ENCODE data around the gene UCKL1.
"Not testable (repeated sequence)": the region's sequence is repeated elsewhere in the genome, so short reads cannot be mapped to it uniquely, and the experiment has no call there.

Gene UCKL1

GRCh38 chr20:63917811-63918210 lies 38.4 kb downstream of the UCKL1 start:
- no peak for DNase-seq

DNA sequence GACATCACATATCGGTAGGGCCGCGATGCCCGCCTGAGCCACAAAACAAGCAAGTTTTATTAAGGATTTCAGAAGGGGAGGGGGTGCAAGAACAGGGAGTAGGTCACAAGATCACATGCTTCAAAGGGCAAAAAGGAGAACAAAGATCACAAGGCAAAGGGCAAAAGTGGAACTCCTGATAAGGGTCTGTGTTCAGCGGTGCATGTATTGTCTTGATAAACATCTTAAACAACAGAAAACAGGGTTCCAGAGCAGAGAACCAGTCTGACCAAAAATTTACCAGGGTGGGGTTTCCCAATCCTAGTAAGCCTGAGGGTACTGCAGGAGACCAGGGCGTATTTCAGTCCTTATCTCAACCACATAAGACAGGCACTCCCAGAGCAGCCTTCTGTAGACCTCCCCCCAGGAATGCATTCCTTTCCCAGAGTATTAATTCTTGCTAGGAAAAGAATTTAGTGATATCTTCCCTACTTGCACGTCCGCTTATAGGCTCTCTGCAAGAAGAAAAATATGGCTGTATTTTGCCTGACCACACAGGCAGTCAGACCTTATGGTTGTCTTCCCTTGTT lies 39.8 kb downstream of the UCKL1 start:
- not testable (repeated sequence) for DNase-seq

GRCh38 chr20:63915471-63915870 lies 40.7 kb downstream of the UCKL1 start:
- no peak for DNase-seq

- DNase-seq, result no peak
These were observed 42.4 kb downstream of the UCKL1 start for GRCh38 chr20:63913768-63914167.

DNA sequence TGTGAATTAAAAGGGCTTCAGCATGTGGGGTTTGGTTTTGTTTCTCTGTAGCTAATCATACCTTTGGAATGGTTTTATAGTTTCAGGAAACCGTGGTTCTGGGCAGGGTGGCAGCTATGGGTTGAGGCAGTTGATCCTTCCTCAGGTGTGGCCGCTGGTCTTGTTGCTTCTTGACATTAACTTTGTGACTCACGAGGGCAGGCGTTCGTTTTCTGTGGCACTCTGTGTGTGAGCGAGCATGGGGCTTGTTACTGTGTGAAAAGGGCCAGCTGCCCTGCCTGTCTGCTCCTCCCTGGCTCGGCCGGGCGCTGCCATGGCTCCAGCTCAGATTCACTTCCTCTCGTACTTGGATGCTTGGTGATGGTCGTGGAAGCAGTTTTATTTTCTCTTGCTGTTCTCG lies 45.0 kb downstream of the UCKL1 start:
- no peak for DNase-seq

- DNase-seq, result no peak
These were observed 48.1 kb downstream of the UCKL1 start for GRCh38 chr20:63908008-63908682.

GRCh38 chr20:63903796-63904561 lies 52.2 kb downstream of the UCKL1 start:
- DNase-seq, result no peak

DNA sequence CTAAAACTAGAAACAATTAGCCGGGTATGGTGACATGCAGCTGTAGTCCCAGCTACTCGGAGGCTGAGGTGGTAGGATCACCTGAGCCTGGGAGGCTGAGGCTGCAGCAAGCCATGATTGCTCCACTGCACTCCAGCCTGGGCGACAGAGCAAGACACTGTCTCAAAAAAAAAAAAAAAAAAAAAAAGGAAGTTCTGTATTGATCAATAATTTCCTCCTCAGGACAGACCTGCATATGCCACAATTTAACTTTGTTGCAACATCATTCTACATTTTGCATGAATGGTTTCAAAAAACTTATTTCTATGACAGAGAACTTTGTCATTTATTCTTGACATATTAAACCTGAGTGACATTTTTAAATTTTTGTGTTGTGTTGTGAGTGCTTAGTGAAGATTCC lies 55.8 kb downstream of the UCKL1 start:
- DNase-seq, result no peak

- no peak for DNase-seq
These were observed 57.2 kb downstream of the UCKL1 start for GRCh38 chr20:63898882-63899558.

DNA sequence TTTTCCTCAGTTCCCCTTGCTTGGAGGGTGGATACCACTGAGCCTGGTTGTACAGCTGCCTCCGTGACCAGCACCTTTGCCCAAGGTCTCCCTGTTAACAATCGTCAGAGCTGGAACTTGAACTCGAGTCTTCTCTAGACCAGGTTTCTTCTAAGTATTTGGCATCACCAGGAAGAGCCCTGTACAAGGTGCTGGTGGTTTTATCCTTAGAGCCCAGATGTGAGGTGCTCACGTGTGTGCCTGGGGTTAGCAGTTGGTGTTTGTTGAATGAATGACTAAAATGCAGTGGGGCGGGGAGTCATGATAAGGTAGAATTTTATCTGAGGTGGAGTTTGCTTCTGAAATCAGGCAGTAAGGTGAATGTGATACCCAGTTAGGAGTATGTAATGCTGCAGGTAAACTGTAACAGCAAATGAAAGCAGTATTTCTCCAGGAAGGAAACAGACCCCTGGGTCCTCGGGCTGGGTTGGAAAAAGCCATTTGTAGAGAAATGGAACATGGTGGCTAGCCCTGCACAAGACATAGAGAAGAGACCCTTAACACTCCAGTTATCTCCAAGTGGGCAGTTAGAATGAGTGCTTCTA lies 58.1 kb downstream of the UCKL1 start:
- no peak for DNase-seq

DNA sequence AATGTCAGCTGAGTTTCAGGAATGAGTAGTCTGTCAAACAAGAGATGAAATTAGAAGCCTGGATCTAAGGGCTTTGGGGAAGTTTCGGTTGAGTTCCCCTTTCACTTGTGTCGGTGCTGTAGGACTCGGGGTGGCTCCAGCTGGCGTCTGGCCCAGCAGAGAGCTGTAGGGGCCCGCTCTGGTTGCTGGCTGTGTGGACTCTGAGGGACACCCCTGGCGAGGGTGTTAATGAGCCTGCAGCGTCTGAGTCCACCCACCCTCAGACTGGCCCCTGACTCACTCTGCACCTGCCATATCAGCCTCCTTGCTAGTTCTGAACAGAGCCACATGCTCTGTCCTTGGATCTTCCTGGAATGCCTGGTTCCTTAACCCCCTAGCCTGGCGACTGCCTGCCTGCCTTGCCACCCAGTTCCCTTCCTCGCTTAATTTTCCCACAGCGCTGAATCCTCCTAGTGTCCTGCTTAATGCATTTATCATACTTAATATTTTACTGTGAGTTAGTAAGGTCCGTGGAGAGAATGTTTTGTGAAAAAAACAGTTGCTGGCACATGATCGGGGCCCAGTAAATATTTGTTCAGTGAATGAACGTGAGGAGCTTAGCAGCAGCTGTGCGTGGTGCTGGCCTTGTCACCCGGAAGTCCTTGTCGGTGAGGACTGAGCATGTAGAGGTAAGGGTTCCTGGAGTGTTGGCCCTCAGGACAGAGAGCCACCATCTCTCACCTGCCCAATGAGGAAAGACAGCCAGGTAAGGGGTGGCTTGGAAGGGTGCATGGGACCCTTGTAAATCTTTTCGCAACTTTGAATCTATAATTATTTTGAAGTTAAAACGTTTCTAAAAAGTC lies 59.7 kb downstream of the UCKL1 start:
- DNase-seq, result peak; percentile 83

DNA sequence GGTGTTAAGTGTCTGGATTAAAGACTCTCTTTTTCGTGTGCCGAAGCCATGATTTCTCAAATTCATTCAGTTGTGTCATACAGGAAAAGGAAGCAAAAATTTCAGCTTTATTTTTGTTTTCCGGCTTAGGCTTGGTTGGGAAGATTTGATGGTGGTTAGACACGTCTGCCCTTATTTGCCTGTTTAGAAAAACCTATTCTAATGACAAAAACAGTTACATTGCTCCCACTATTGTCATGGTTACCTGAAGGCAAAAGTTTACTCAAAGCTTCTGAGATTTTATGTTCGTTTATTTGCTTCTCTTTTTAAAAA lies 60.3 kb downstream of the UCKL1 start:
- no peak for DNase-seq

DNA sequence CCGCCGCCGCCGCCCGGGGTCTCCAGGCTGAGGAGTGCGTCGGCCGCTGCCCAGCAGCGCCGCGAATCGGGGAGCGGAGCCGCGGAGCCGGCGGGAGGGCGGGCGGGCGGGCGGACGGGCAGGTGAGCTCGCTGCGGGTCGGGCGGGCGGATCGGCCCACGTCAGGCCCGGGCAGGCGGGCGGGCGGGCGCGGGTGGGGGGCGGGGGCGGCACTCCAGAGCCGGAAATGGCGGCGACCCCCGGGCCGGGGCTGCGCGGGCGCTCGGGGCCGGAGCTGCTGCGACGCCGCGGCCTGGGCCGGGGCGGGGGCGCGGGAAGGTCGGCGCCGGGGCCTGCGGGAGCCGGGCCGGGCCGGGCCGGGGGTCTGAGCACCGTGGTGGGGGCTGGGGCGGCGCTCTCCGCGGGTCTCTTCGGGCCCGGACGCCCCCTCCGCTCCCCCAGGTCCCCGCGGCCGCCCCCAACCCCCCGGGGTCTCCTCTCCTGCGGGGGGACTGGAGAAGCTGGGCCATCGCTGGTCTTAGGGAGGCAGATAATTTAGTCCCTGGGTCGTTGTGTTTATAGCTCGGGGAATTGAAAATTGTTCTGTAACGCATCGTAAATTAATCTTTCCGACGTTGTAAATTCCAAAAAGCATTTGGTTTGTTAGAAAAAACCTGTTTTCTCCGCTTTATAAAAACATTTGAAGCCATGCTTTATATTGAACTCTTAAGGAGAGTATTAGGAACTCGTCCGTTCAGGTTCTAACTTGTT lies 60.8 kb downstream of the UCKL1 start:
- no peak for DNase-seq

GRCh38 chr20:63894358-63895201 lies 61.6 kb downstream of the UCKL1 start, which contains the start of gene DNAJC5:
TSS of gene DNAJC5 (plus strand) at chr20:63895126. CDS start at chr20:63928346, 33,220 bp downstream.
- peak; percentile 89 for DNase-seq

GRCh38 chr20:63893999-63894357 lies 62.2 kb downstream of the UCKL1 start:
- no peak for DNase-seq

- no peak for DNase-seq
These were observed 63.8 kb downstream of the UCKL1 start for GRCh38 chr20:63892402-63892801.

DNA sequence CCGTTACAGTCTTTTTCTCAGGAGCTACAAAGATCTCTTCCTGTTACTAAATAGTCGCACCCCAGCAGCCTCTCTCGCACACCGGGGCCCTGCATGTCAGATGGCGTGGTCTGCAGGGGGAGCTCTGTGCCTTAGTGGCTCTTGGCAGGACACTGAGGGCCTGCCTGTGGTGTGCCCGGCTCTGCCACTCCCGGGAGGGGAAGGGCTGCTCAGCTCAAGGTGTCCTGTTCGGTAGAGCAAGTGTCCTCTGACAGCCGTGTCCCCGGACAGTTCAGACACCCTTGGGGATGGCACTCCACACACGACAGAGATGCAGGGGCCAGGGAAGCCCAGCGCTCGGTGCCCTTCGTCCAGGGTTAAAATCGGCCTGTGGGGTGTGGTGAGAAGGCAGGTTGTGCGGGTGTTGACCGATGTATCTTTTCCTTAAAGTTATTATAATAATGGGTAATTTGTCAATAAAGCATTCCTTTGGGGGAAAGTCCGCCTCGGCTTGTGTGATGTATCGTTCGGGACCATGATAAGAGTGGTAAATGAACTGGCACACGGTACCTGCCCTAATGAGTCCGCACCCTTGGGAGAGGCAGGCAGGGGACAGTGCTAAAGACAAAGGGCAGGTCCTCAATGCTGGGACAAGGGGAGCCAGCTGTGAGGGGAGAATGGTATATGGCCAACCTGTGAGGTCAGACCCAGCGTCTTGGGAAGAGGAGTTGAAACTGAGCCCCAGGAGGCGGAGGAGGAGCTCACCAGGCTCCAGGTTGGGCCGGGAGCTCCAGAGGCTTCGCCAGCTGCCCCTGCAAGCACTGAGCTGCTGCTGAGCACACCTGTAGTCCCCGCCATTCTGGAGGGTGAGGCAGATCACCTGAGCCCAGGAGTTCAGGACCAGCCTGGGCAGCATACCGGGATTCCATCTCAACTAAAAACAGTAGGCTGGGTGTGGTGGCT lies 64.9 kb downstream of the UCKL1 start:
- no peak for DNase-seq

- DNase-seq, result no peak
These were observed 65.6 kb downstream of the UCKL1 start for GRCh38 chr20:63890616-63891015.

GRCh38 chr20:63890201-63890576 lies 66.0 kb downstream of the UCKL1 start:
- DNase-seq, result no peak
